Esophagus muscularis mucosa (tissue), 4 donors: ENCODE measurements around the gene ZNF816.

ENCODE experiments used
- CTCF ChIP-seq, 3 experiments: fragments of 200-600 bp in 2 of 3; fragments of 450-650 bp in 1 of 3; sonication (generic) in 2 of 3; IDR thresholded peaks; one replicate each; pipeline ENCODE4 v1.5.1; 2017 to 2019; ENCODE audit warnings: antibody characterized with exemption in 3 of 3, mild to moderate bottlenecking in 2 of 3, moderate library complexity in 1 of 3
- EP300 ChIP-seq: sonication (generic); formaldehyde crosslinking; IDR thresholded peaks from one replicate; pipeline ENCODE4 v1.6.1; 2017; ENCODE audit warnings: antibody characterized with exemption
- POLR2A ChIP-seq: fragments of 450-650 bp; IDR thresholded peaks from one replicate; pipeline ENCODE4 v1.6.1; 2017; ENCODE audit warnings: antibody characterized with exemption, moderate library complexity, mild to moderate bottlenecking, low read depth
- POLR2AphosphoS5 ChIP-seq, 2 donors: sonication (generic); formaldehyde crosslinking; IDR thresholded peaks; one replicate each; pipeline ENCODE4 v1.6.1; 2017; ENCODE audit warnings: antibody characterized with exemption in 2 of 2

- TF ChIP-seq POLR2AphosphoS5 (IDR thresholded peaks at IDR 0.05), result no peak
- no peak for TF ChIP-seq CTCF (IDR thresholded peaks at IDR 0.05)
- no peak for TF ChIP-seq POLR2A
- TF ChIP-seq EP300, result no peak
Measured at GRCh38 chr19:52961981-52962380, 700 bp downstream of the ZNF816 start.
